ENCODE results near the gene LRP1B. TPM values are rescaled to one million over a fixed set of nuclear protein-coding genes. Genes with fewer than 3 reads are reported as not detected.

Gene LRP1B
- total and polyA plus RNA-seq, 2 of the 8 experiments (the other 6 are each of a cell fraction or from before 2014, with no cell fraction given): 0.03 TPM; not detected in 1

- TF ChIP-seq CTCF (IDR thresholded peaks at IDR 0.05; ENCODE audit: control extremely low read depth in 1 of 3, insufficient read depth in 1 of 3, low read depth in 1 of 3, low read length in 3 of 3) (no peak), RBBP5 (IDR thresholded peaks at IDR 0.05; ENCODE audit: borderline replicate concordance, low read depth, low read length) (no peak)
Observed at GRCh38 chr2:140276661-140277060, 1854.2 kb downstream of the LRP1B start (continued).

Data from H1 (cell line).